ENCODE measurements around the gene TRPM2.

The TRPM2 gene

GRCh38 chr21:44434568-44434925 lies 81.1 kb downstream of the TRPM2 start:
- no peak overlapping the region for H3K4me3 ChIP-seq (replicated peaks; ENCODE audit: low read depth, low read length)
- DNase-seq (ENCODE audit: low read depth), result no peak
- no peak for TF ChIP-seq CTCF (IDR thresholded peaks at IDR 0.05; ENCODE audit: low read length, missing control alignments)

- no peak for DNase-seq (ENCODE audit: low read depth)
- TF ChIP-seq CTCF (IDR thresholded peaks at IDR 0.05; ENCODE audit: low read length, missing control alignments), result no peak
- H3K4me3 ChIP-seq (replicated peaks; ENCODE audit: low read depth, low read length), result no peak overlapping the region
Measured at GRCh38 chr21:44434936-44435635, 81.7 kb downstream of the TRPM2 start.

GRCh38 chr21:44436111-44436611 lies 82.7 kb downstream of the TRPM2 start:
- DNase-seq (ENCODE audit: low read depth), result no peak
- TF ChIP-seq CTCF (IDR thresholded peaks at IDR 0.05; ENCODE audit: low read length, missing control alignments), result no peak
- H3K4me3 ChIP-seq (replicated peaks; ENCODE audit: low read depth, low read length), result no peak overlapping the region

- no peak overlapping the region for H3K4me3 ChIP-seq (replicated peaks; ENCODE audit: low read depth, low read length)
- no peak for TF ChIP-seq CTCF (IDR thresholded peaks at IDR 0.05; ENCODE audit: low read length, missing control alignments)
- DNase-seq (ENCODE audit: low read depth), result no peak
Measured at GRCh38 chr21:44436958-44437357, 83.5 kb downstream of the TRPM2 start.

GRCh38 chr21:44437371-44437695 lies 83.9 kb downstream of the TRPM2 start:
- no peak for DNase-seq (ENCODE audit: low read depth)
- no peak overlapping the region for H3K4me3 ChIP-seq (replicated peaks; ENCODE audit: low read depth, low read length)
- no peak for TF ChIP-seq CTCF (IDR thresholded peaks at IDR 0.05; ENCODE audit: low read length, missing control alignments)

GRCh38 chr21:44437696-44438431 lies 84.4 kb downstream of the TRPM2 start:
- H3K4me3 ChIP-seq (replicated peaks; ENCODE audit: low read depth, low read length), result no peak overlapping the region
- no peak for TF ChIP-seq CTCF (IDR thresholded peaks at IDR 0.05; ENCODE audit: low read length, missing control alignments)
- no peak for DNase-seq (ENCODE audit: low read depth)
